Tibial artery (tissue), 4 donors: ENCODE results near the gene EFS.

ENCODE experiments used
- DNase-seq, 2 donors: peaks; one replicate each; pipeline ENCODE4 v3.0.0-alpha.2; 2019
- H3K27ac ChIP-seq, 2 donors: fragments of 200-600 bp; sonication (generic) in 1 of 2; 1 replicate in 1 of 2; 2 replicates in 1 of 2; pipeline ENCODE4 v1.5.1; 2018 to 2019; ENCODE audit warnings: mild to moderate bottlenecking in 1 of 2
- H3K27me3 ChIP-seq, 2 donors: fragments of 200-600 bp; sonication (generic) in 1 of 2; one replicate each; pipeline versions ENCODE4 v1.5.1 to v1.6.0; 2016 to 2019
- H3K36me3 ChIP-seq, 3 donors: fragments of 200-600 bp; sonication (generic) in 2 of 3; one replicate each; pipeline ENCODE4 v1.5.1; 2016 to 2019; ENCODE audit warnings: mild to moderate bottlenecking in 2 of 3
- H3K4me1 ChIP-seq, 4 donors: fragments of 200-600 bp; sonication (generic) in 2 of 4; 1 replicate in 3 of 4; 2 replicates in 1 of 4; pipeline ENCODE4 v1.5.1; 2016 to 2019
- H3K4me3 ChIP-seq, 2 donors: fragments of 200-600 bp; sonication (generic) in 1 of 2; 1 replicate in 1 of 2; 2 replicates in 1 of 2; pipeline ENCODE4 v1.5.1; 2018 to 2019; ENCODE audit warnings: mild to moderate bottlenecking in 2 of 2
- H3K9me3 ChIP-seq, 3 donors: fragments of 200-600 bp; sonication (generic) in 1 of 3; one replicate each; pipeline ENCODE4 v1.5.1; 2016 to 2019
- CTCF ChIP-seq, 2 experiments: fragments of 200-600 bp in 1 of 2; fragments of 450-650 bp in 1 of 2; IDR thresholded peaks; one replicate each; pipeline ENCODE4 v1.5.1; 2017 to 2019; ENCODE audit warnings: antibody characterized with exemption in 2 of 2, mild to moderate bottlenecking in 1 of 2, moderate library complexity in 1 of 2
- intact Hi-C: fragments of 100-400 bp; cut with DNase I; formaldehyde crosslinking; loops from one replicate; pipeline ENCODE4 v1.15.0; 2023; ENCODE audit warnings: low total_unique reads

The EFS gene

DNA sequence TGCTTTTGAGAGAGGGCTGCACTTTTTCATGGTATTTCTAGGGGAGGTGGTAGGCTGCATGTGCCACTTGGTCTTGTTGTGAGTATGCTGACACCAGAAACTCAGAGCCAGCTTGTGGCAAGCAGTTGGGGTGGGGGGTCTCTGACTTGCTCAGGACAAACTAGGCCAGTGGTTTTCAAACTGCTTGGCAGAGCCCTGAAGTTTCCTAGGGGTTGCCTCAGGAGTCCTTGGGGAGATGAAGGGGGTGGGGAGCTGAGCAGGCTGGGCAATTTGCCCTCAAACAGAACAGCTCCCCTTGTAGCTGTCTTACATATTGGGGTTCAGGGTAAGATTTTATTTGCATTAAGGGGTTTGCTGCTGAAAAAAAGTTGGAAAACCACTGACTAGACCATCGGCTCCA, 54.4 kb downstream of the EFS start:
- H3K36me3 ChIP-seq = peaks cover 0 to 30% (median 25%) of the 10 kb centered on the region in 3 donors
- H3K4me1 ChIP-seq = peaks cover 0 to 44% (median 36%) of the 10 kb centered on the region in 4 donors
- H3K27me3 ChIP-seq = no peaks in the 10 kb centered on the region
- TF ChIP-seq CTCF (IDR thresholded peaks at IDR 0.05) = no peak
- DNase-seq = no peak
- no peak overlapping the region for H3K27ac ChIP-seq
- no peaks in the 10 kb centered on the region for H3K9me3 ChIP-seq
- no peak overlapping the region for H3K4me3 ChIP-seq
- intact Hi-C loops = no loop called here

GRCh38 chr14:23308721-23309445, 56.1 kb downstream of the EFS start:
- Histone ChIP-seq H3K27me3 (no peaks in the 10 kb centered on the region), H3K9me3 (no peaks in the 10 kb centered on the region), H3K36me3 (peaks cover 0 to 30% (median 25%) of the 10 kb centered on the region in 3 donors), H3K4me1 (peaks cover 0 to 48% (median 38%) of the 10 kb centered on the region in 4 donors), H3K27ac (no peak overlapping the region), H3K4me3 (peak overlapping the region in 1 of 2 donors; percentile 86)
- no peak for DNase-seq
- TF ChIP-seq CTCF (IDR thresholded peaks at IDR 0.05) = no peak
- intact Hi-C loops = no loop called here

DNA sequence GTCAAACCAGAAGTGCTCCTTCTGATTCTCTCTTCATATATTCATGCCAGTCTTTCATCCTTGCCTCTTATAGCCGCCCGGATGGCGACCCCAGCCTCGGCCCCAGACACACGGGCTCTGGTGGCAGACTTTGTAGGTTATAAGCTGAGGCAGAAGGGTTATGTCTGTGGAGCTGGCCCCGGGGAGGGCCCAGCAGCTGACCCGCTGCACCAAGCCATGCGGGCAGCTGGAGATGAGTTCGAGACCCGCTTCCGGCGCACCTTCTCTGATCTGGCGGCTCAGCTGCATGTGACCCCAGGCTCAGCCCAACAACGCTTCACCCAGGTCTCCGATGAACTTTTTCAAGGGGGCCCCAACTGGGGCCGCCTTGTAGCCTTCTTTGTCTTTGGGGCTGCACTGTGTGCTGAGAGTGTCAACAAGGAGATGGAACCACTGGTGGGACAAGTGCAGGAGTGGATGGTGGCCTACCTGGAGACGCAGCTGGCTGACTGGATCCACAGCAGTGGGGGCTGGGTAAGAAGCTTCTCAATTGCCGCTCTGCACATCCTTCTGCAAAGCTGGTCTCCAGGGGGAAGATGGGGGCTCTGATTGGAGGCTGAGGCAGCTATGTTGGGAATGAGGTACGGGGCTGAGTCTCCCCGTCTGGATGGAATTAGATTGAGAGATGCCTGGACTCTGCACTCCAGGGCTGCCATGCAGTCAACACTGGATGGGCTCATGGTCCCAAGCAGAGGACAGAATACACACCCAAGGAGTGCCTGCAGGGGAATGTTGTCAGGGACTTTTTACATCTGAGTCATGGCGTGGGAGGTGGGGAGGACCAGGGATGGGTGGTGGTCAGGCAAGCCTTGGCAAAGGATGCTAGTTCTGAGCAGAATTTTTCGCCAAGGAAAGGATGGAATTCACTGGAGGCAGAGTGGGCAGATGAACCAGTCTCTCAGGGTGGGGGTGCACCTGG, 57.0 kb downstream of the EFS start:
- no peaks in the 10 kb centered on the region for H3K9me3 ChIP-seq
- no peak for DNase-seq
- peaks cover 0 to 30% (median 25%) of the 10 kb centered on the region in 3 donors for H3K36me3 ChIP-seq
- no peaks in the 10 kb centered on the region for H3K27me3 ChIP-seq
- H3K4me3 ChIP-seq = peak overlapping the region; percentile 70 to 86
- no peak for TF ChIP-seq CTCF (IDR thresholded peaks at IDR 0.05)
- H3K4me1 ChIP-seq = peaks cover 0 to 48% (median 40%) of the 10 kb centered on the region in 4 donors
- intact Hi-C loops = no loop called here
- H3K27ac ChIP-seq = peak overlapping the region; percentile 79 to 92

DNA sequence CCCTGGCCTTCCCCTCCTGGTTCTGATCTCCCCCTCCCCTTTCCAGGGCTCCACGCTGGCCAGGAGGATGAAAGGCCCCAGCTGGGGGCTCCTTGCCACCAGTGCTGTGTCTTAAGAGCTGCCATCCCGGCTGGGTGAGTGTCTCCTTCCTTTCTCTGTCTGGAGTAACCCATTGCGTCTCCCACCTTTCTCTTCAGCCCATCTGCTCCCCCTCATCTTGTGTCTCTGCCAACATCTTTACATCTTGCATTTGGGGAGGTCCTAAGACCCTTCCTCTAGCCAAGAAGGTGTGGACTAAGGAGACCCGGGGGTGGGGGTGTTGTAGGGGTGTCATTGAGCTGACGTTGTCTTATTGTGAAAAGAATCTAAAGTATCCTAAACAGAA, 57.8 kb downstream of the EFS start:
- Histone ChIP-seq H3K4me1 (peaks cover 0 to 49% (median 41%) of the 10 kb centered on the region in 4 donors), H3K36me3 (peaks cover 0 to 30% (median 25%) of the 10 kb centered on the region in 3 donors), H3K27me3 (no peaks in the 10 kb centered on the region), H3K4me3 (peak overlapping the region; percentile 70 to 86), H3K27ac (peak overlapping the region; percentile 79 to 92), H3K9me3 (no peaks in the 10 kb centered on the region)
- TF ChIP-seq CTCF (IDR thresholded peaks at IDR 0.05) = no peak
- intact Hi-C loops = no loop called here
- DNase-seq = no peak

DNA sequence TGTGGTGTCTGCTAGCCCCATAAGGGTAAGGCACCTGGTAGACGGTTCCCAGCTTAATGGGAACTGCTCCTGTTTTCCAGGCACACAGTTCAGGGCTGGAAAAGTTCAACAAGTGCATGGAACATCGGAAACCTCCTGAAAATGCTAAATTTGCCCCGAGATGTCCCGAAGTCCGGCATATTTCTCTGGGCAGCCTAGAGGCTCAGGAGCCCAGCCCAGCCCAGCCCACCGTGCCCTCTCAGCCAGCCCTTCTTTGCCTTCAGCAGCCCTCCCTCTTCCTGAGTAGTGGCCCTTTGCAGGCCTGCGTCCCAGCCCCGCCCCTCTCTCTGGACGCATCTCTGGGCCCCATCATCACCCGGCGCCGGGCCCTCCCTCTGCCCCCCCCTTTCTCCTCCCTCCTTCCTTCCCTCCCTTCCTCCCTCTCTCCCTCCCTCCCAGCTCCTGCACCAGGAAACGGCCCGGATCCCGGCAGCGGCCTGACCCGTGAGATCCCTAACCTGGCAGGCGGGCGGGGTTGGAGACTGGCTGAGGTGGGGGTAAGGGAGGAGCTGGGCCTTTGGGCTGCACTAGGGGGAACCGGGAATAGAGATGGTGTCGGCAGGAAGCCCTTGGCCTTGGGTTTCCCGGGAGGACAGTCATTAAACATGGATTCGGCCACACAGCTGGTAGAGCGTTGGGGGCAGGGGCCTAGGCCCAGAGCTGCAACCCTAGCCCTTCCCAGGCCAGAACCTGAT, 58.4 kb downstream of the EFS start, which contains the start of gene BCL2L2:
Gene BCL2L2, plus strand, starts transcription at position 422 of the 734 bp plus-strand sequence. CDS start 935 bp downstream, outside the sequence.
- TF ChIP-seq CTCF (IDR thresholded peaks at IDR 0.05) = no peak
- intact Hi-C loops = no loop called here
- Histone ChIP-seq H3K36me3 (peaks cover 0 to 30% (median 25%) of the 10 kb centered on the region in 3 donors), H3K4me3 (peak within 1 kb of the TSS; percentile 70 to 86), H3K4me1 (peaks cover 0 to 49% (median 41%) of the 10 kb centered on the region in 4 donors), H3K27me3 (no peaks in the 10 kb centered on the region), H3K27ac (peak within 1 kb of the TSS; percentile 79 to 92), H3K9me3 (no peaks in the 10 kb centered on the region)
- DNase-seq = peak; percentile 95 to 97
